D721Med (cell line): Measurements from ENCODE around the gene RAF1.
A peak's percentile ranks its signal among the peaks of the same experiment; 100 is the strongest.

Source experiments
- DNase-seq: peaks from one replicate; pipeline ENCODE4 v3.0.0; 2011; ENCODE audit warnings: low spot score; ENCODE audit not compliant: insufficient read length
- FAIRE-seq: peaks from 2 replicates; lab custom pipeline; 2011; peaks lifted over from hg19 to GRCh38; lab: Jason Lieb, UNC
- TF ChIP-seq, protein P1 (sequence below): IDR thresholded peaks from 2 replicates; pipeline ENCODE4 v1.5.1; 2012; ENCODE audit warnings: mild to moderate bottlenecking, control low read depth; ENCODE audit not compliant: insufficient read depth; ENCODE audit errors: missing control alignments

The RAF1 gene

DNA sequence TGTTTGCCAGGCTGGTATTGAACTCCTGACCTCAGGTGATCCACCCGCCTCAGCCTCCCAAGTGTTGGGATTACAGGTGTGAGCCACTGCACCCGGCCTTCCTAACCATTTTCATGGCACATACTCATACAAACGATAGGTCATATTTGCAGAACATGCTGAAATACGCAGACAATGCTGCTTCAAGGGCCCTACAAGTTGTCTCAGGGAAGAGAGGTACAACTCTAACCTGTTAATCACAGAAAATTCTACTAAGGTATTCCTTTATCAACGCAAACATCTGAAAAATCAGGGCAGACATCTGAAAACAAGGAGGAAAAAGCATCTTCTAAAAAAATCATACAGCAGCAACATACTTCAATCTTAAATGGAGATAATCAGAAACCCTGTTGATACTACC, 39.9 kb downstream of the RAF1 start:
- FAIRE-seq = no peak

DNA sequence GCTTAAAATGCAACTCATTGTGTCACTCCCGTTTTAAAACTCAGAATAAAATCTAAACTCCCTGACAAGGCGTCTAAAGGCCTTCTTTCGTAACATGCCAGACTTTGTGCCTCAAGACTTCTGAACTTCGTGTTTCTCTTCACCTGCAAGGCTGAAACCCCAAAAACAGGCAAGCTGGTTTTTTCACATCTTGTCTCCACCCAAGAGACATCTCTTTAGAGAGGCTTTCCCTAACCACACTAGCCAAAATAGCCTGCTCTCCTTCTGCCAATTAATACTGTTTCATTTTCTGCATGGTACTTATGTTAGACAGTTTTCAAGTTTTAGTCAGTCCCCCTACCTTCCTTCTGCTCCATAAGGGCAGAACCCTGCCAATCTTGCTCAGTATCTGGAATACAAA, 41.6 kb downstream of the RAF1 start:
- TF ChIP-seq, protein P1, sequence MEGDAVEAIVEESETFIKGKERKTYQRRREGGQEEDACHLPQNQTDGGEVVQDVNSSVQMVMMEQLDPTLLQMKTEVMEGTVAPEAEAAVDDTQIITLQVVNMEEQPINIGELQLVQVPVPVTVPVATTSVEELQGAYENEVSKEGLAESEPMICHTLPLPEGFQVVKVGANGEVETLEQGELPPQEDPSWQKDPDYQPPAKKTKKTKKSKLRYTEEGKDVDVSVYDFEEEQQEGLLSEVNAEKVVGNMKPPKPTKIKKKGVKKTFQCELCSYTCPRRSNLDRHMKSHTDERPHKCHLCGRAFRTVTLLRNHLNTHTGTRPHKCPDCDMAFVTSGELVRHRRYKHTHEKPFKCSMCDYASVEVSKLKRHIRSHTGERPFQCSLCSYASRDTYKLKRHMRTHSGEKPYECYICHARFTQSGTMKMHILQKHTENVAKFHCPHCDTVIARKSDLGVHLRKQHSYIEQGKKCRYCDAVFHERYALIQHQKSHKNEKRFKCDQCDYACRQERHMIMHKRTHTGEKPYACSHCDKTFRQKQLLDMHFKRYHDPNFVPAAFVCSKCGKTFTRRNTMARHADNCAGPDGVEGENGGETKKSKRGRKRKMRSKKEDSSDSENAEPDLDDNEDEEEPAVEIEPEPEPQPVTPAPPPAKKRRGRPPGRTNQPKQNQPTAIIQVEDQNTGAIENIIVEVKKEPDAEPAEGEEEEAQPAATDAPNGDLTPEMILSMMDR = no peak
- FAIRE-seq = peak; percentile 38

More for the DNA sequence above, 39.9 kb downstream of the RAF1 start:
- TF ChIP-seq, protein P1 = no peak
- DNase-seq = no peak

DNA sequence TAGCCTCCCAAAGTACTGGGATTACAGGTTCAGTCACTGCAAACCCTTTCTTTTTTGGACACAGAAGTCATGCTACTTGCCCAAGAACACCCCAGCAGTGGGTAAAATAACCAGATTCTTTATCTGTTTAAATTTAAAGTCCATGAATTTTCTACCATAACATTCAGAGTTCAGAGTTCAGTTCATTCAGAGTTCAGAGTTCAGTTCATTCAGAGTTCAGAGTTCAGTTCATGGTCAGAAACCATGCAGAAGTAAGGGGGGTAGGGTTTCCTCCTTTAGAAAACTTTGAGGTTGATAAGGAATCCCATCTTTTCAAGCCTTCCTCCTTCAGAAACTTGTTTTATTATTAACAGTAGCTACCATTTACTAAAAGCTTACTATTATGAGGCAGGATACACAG, 43.2 kb downstream of the RAF1 start:
- no peak for FAIRE-seq
- TF ChIP-seq, protein P1 = no peak
- DNase-seq = no peak

More for the DNA sequence above, 41.6 kb downstream of the RAF1 start:
- DNase-seq = no peak

DNA sequence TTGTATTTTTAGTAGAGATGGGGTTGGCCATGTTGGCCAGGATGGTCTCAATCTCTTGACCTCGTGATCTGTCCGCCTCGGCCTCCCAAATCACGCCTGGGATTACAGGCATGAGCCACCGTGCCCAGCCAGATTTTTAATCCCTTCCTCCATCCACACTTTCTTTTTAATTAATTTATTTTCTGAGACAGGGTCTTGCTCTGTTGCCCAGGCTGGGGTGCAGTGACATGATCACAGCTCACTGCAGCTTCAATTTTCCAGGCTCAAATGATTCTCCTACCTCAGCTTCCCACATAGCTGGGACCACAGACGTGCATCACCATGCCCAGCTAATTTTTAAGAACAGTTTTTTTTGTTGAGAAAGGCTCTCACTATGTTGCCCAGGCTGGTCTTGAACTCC, 43.6 kb downstream of the RAF1 start:
- DNase-seq = no peak
- FAIRE-seq = no peak
- TF ChIP-seq, protein P1 = no peak

DNA sequence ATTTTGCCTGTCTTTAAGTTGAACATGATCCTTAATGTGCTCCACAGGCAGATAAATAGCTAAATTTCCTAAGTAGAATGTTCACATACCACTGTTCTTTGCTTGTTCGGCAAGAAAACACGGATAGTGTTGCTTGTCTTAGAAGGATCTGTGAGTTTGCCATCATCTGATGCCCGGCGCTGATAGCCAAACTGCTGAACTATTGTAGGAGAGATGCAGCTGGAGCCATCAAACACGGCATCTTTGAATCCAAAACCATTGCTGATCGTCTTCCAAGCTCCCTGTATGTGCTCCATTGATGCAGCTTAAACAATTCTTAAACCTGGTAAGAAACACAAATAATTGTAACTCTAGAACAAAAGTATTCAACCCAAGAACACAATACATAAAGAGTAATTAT, 45.5 kb downstream of the RAF1 start:
- no peak for FAIRE-seq
- TF ChIP-seq, protein P1 = no peak

DNA sequence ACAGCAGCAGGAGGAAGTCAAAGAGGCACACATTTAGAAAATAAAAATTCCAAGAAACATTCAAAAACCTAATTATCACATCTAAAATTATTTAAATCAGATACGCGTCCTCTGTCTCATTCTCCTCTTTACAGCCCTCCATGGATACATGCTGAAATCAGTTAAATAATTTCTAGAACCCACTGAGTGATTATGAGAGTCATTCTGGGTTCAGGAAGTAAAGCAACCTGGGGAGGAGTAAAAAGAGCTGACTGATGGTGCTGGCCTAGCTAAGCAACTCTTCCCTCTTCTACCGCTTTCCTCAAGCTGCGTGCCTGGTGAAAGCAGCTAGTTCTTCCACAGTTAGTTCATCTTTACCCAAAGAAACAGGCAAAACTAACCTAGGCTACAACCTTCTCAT, 48.7 kb downstream of the RAF1 start:
- TF ChIP-seq, protein P1 = no peak
- DNase-seq (no peak), FAIRE-seq (no peak)

More for the DNA sequence above, 45.5 kb downstream of the RAF1 start:
- no peak for DNase-seq

DNA sequence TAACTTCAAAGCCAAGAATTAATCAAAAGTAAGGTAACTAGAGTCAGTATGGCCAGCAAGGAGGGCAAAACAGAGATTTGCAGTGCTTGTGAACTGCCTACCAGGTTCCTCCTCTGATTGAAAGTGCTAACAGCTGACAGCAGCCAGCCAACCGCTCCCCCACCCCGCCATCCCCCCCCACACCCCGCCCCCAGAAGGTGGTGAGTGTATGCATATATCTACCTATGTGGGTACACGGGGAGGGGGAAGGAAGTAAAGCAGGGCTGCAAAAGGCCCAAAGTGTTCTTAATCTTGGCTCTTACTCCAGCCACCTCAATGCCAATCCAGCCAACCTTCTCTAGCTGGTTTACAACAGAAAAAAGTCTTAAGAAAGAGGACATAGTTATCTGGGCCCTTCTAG, 50.7 kb downstream of the RAF1 start:
- FAIRE-seq (no peak), DNase-seq (no peak)
- TF ChIP-seq, protein P1 = no peak
